K562 (cell line): ENCODE measurements around the gene MAP2K7. TPM values are rescaled to one million over a fixed set of nuclear protein-coding genes. Genes with fewer than 3 reads are reported as not detected.
A peak's percentile ranks its signal among the peaks of the same experiment; 100 is the strongest.

Source experiments
- ARID3B ChIP-seq: fragments of 250-450 bp; sonication (Bioruptor Pico); IDR thresholded peaks from 2 replicates; pipeline ENCODE4 v1.4.0; 2020; ENCODE audit warnings: borderline replicate concordance
- BHLHE40 ChIP-seq: IDR thresholded peaks from 2 replicates; pipeline ENCODE4 v1.6.1; 2011; ENCODE audit warnings: low read length, improper control_type of control experiment
- BRD9 ChIP-seq: fragments of 450-650 bp; IDR thresholded peaks from 2 replicates; pipeline ENCODE4 v1.6.1; 2018; ENCODE audit warnings: low read depth; ENCODE audit not compliant: partially characterized antibody
- CTCF ChIP-seq, 3 experiments: IDR thresholded peaks in 2 of 3; conservative IDR thresholded peaks in 1 of 3; 2 replicates each; pipeline ENCODE4 v1.5.1; 2011 to 2012; ENCODE audit warnings: low read length in 3 of 3, mild to moderate bottlenecking in 3 of 3, control low read depth in 2 of 3, improper control_type of control experiment in 1 of 3, inconsistent platforms in 1 of 3, low read depth in 1 of 3, mixed read lengths in 1 of 3, moderate library complexity in 1 of 3; ENCODE audit not compliant: insufficient read depth in 2 of 3
- DDX20 ChIP-seq: fragments of 450-650 bp; IDR thresholded peaks from 2 replicates; pipeline ENCODE4 v1.6.1; 2016; ENCODE audit warnings: missing genetic modification characterization, low read depth, mild to moderate bottlenecking, missing compliant biosample characterization, moderate library complexity
- ELK3 ChIP-seq: fragments of 450-650 bp; formaldehyde crosslinking; IDR thresholded peaks from 2 replicates; pipeline ENCODE4 v1.4.0; 2020; ENCODE audit warnings: mild to moderate bottlenecking
- HES1 ChIP-seq: fragments of 450-650 bp; IDR thresholded peaks from 2 replicates; pipeline ENCODE4 v1.6.1; 2016; ENCODE audit warnings: low read depth, mild to moderate bottlenecking, moderate library complexity
- HINFP ChIP-seq: fragments of 450-650 bp; conservative IDR thresholded peaks from 2 replicates; pipeline ENCODE4 v1.6.1; 2016; ENCODE audit warnings: missing genetic modification characterization, low read depth, mild to moderate bottlenecking, control low read depth, missing compliant biosample characterization
- IFI16 ChIP-seq: fragments of 250-450 bp; sonication (Bioruptor Pico); IDR thresholded peaks from 2 replicates; pipeline ENCODE4 v2.1.2; 2022; ENCODE audit warnings: mild to moderate bottlenecking, inconsistent platforms
- IRF1 ChIP-seq: sonication (generic); formaldehyde crosslinking; IDR thresholded peaks from 2 replicates; pipeline ENCODE4 v1.8.0; 2022; ENCODE audit warnings: missing genetic modification reagents, mild to moderate bottlenecking, borderline replicate concordance
- LARP7 ChIP-seq: fragments of 450-650 bp; IDR thresholded peaks from 2 replicates; pipeline ENCODE4 v1.6.1; 2016
- MTF1 ChIP-seq: fragments of 250-450 bp; sonication (Bioruptor Pico); IDR thresholded peaks from 2 replicates; pipeline ENCODE4 v1.9.0; 2021; ENCODE audit warnings: moderate library complexity, mild to moderate bottlenecking, inconsistent platforms, borderline replicate concordance
- NFRKB ChIP-seq: fragments of 450-650 bp; IDR thresholded peaks from 2 replicates; pipeline ENCODE4 v1.6.1; 2016; ENCODE audit warnings: low read depth
- RBM15 ChIP-seq: fragments of 200-400 bp; formaldehyde crosslinking; IDR thresholded peaks from 2 replicates; pipeline ENCODE4 v1.6.1; 2018; ENCODE audit warnings: mild to moderate bottlenecking, low read length, moderate library complexity; ENCODE audit not compliant: insufficient read depth
- ZNF23 ChIP-seq: fragments of 250-450 bp; sonication (Bioruptor Pico); IDR thresholded peaks from 2 replicates; pipeline ENCODE4 v1.4.0; 2020; ENCODE audit warnings: mild to moderate bottlenecking
- ZNF282 ChIP-seq: sonication (generic); formaldehyde crosslinking; IDR thresholded peaks from 2 replicates; pipeline ENCODE4 v1.8.1; 2023; ENCODE audit warnings: missing genetic modification reagents
- ZNF584 ChIP-seq: fragments of 200-800 bp; sonication (Bioruptor generic); IDR thresholded peaks from 2 replicates; pipeline ENCODE4 v1.6.1; 2016; ENCODE audit warnings: low read depth, mild to moderate bottlenecking, missing genetic modification characterization, missing compliant biosample characterization
- ZNF644 ChIP-seq: fragments of 200-800 bp; sonication (Bioruptor generic); IDR thresholded peaks from 2 replicates; pipeline ENCODE4 v1.6.1; 2016; ENCODE audit warnings: low read depth, missing genetic modification characterization, missing compliant biosample characterization
- ZNF707 ChIP-seq: fragments of 250-450 bp; sonication (Bioruptor Pico); conservative IDR thresholded peaks from 2 replicates; pipeline ENCODE4 v1.8.0; 2022; ENCODE audit warnings: inconsistent platforms, mild to moderate bottlenecking, moderate library complexity
- ZNF717 ChIP-seq: fragments of 250-450 bp; sonication (Bioruptor Pico); IDR thresholded peaks from 2 replicates; pipeline ENCODE4 v1.5.0; 2021
- ZNF785 ChIP-seq: fragments of 250-450 bp; sonication (Bioruptor Pico); IDR thresholded peaks from 2 replicates; pipeline ENCODE4 v1.4.0; 2020; ENCODE audit warnings: mild to moderate bottlenecking
- polyA plus RNA-seq, 8 experiments: library from polyadenylated mRNA; depleted of rRNA in 4 of 8; stranded (reverse) in 5 of 8; unstranded in 3 of 8; fragments of >200 nt; fragmentation: Nextera tagmentation in 2 of 8; fragmentation: Illumina TruSeq in 1 of 8; extraction: Ambion mirVana in 2 of 8; extraction: Trizol in 1 of 8; gene quantifications; 2 replicates each; pipeline versions ENCODE4 v1.2.1 to v1.2.3, GENCODE V29; 2011 to 2014; ENCODE audit warnings: inconsistent platforms in 1 of 8, missing spikeins in 1 of 8
- total RNA-seq, 7 experiments: library from RNA; depleted of rRNA in 6 of 7; stranded (reverse); fragments of >200 nt in 6 of 7; fragmentation: Illumina TruSeq in 2 of 7; extraction: Trizol in 2 of 7; gene quantifications; 2 replicates each; pipeline versions ENCODE4 v1.2.1 to v1.2.3, GENCODE V29; 2011 to 2021; ENCODE audit warnings: low replicate concordance in 1 of 7

Gene MAP2K7
- total and polyA plus RNA-seq, 9 of the 15 experiments (the other 6 are each of a cell fraction or from before 2014, with no cell fraction given): 0.51 to 45.8 (median 14.1) TPM

GRCh38 chr19:7943444-7944176 is 39.9 kb downstream of the MAP2K7 start, which contains the start of gene TIMM44 (continued):
- TF ChIP-seq HINFP (tag) (no peak), CTCF (IDR thresholded peaks at IDR 0.05 in 2 of 3, conservative IDR thresholded peaks at IDR 0.05 in 1 of 3; ENCODE audit: insufficient read depth in 2 of 3, low read depth in 1 of 3, low read length in 3 of 3) (no peak), IRF1 (CRISPR knock-in tag) (no peak), BRD9 (no peak), ARID3B (CRISPR knock-in tag) (0 out of 2 replicates have a peak, but pooled peaks have one; percentile 21), IFI16 (CRISPR knock-in tag) (no peak), HES1 (no peak), BHLHE40 (peak; percentile 77), ZNF282 (CRISPR knock-in tag) (no peak), NFRKB (peak; percentile 77), LARP7 (no peak), ZNF717 (no peak), ZNF644 (no peak), ELK3 (CRISPR knock-in tag) (no peak), ZNF785 (CRISPR knock-in tag) (no peak), ZNF707 (CRISPR knock-in tag) (no peak), ZNF23 (CRISPR knock-in tag) (no peak), MTF1 (no peak), ZNF584 (CRISPR knock-in tag) (no peak), RBM15 (no peak), DDX20 (tag) (no peak)
